Activated CD8-positive, alpha-beta memory T cell treated with anti-CD3 and anti-CD28 coated beads, Interleukin-2, amount 50 U/mL, for 24 hours (primary cell): Measurements from ENCODE around the gene GPR42.
"Not testable (repeated sequence)": the region's sequence is repeated elsewhere in the genome, so short reads cannot be mapped to it uniquely, and the experiment has no call there.

Source experiments
- DNase-seq: peaks from one replicate; pipeline ENCODE4 v3.0.0-alpha.2; 2020; ENCODE audit errors: extremely low read depth

The GPR42 gene

DNA sequence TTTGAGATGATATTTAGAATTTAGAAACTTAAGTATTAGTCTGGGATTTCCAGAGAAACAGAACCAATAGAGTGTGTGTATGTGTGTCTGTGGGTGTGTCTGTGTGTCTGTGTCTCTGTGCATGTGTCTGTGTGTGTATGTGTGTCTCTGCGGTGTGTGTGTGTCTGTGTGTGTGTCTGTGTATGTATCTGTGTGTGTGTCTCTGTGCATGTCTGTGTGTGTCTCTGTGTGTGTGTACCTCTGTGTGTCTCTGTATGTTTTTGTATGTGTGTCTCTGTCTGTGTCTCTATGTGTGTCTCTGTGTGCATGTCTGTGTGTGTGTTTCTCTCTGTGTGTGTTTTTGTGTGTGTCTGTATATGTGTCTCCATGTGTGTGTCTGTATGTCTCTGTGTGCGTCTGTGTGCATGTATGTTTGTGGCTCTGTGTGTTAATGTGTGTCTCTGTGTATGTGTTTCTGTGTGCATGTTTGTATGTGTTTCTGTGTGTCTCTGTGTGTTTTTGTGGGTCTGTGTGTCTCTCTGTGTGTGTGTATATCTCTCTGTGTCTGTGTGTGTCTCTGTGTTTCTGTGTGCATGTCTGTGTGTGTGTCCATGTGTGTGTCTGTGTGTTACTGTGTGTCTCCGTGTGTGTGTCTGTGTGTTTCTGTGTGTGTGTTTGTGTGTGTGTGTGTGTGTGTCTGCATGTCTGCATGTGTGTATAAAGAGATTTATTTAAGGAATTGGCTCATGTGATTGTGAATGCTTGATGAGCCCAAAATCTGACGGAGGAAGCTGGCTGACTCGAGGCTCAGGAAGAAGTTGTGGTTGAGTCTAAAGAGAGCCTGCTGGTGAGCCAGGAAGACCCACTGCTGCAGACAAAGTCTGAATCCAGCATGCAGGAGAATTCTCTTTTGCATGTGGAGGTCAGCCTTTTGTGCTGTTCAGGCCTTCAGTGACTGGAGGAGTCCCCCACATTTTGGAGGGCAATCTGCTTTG, 22.2 kb downstream of the GPR42 start:
- no peak for DNase-seq

DNA sequence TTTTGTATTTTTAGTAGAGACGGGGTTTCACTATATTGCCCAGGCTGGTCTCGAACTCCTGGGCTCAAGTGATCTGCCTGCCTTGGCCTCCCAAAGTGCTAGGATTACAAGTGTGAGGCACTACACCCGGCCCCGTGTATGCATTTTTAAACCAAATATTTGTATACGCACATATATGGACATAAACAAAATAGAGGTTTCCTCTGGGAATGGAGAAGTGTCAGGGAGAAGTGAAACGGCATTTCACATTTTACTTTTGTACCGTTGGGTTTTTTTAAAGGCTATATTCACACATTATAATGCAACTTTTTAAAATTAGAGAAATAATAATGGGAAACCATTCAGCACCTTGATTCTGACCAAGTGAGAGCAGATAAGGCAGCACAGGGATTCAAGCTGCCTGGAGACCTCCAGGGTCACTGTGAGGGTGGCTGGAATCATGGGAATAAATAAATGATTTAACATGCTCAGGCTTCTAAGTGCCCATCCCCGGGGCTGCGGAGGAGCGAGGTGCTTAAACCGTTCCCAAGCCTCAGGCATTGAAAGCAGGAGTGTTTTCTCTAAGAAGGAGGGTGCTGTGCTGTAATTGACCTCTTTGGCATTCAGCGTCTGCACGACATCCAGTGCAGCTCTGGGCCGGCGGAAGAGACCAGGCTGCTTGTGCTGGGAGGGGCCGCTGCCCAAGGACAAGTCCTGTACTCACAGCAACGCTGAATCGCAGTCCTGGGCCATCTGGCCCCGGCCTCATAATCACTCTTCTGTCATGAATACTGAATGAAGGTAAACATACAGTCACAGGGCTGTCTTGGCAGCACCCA, 24.7 kb downstream of the GPR42 start:
- no peak for DNase-seq

DNA sequence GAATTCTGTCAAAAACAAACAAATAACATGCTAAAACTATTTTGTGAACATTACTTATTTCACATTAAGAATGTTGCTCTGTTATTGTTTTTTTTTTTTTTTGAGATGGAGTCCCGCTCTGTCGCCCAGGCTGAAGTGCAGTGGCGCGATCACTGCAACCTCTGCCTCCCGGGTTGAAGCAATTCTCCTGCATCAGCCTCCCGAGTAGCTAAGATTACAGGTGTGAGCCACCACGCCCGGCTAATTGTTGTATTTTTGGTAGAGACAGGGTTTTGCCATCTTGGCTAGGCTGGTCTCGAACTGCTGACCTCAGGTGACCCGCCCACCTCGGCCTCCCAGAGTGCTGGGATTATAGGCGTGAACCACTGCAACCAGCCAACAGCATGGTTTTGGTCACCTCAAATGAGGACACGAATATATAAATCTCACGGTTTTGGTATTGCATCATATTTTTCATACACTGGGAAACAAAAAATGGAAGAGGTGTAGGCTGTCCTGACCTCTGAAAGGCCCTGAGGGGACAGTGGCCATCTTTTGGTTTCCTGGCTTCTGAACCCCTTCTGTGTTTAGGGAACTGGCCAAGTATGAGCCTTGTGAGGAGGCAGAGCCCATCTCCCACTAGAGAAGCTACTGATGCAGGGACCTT, 25.5 kb downstream of the GPR42 start:
- no peak for DNase-seq

DNA sequence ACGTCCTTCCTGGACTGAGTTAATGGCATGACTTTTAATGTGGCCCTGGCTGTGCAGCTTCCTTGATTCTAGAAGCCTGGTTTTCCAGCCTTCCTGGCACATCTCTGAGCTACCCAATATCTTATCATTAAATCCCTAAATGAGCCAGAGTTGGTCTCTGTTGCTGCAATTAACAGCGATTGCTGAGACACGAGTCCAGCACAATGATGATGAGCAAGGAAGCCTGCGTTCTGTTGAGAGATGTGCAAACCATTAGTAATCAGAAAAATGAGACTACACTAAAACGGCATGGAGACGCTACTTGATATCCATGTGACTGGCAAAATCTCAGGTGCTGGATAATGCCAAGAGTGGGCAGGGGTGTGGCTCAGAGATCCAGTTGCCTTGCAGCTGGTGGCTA, 26.2 kb downstream of the GPR42 start:
- DNase-seq: no peak

DNA sequence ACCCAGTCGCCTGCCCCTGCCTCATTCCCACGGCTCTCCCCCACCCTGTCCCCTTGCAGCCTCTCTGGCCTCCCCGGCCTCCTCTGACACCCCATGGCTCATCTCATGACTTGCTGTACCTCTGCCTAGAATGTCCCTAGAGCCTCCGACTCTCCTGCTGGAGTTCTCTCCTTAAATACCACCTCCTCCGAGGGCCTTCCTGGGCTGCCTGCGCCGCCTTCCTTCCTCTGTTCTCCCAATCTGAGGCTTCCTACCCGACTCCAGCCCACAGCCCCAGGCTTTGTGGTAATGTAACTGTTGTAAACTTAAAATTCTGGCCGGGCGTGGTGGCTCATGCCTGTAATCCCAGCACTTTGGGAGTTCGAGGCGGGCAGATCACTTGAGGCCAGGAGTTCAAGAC, 27.7 kb downstream of the GPR42 start:
- no peak for DNase-seq

DNA sequence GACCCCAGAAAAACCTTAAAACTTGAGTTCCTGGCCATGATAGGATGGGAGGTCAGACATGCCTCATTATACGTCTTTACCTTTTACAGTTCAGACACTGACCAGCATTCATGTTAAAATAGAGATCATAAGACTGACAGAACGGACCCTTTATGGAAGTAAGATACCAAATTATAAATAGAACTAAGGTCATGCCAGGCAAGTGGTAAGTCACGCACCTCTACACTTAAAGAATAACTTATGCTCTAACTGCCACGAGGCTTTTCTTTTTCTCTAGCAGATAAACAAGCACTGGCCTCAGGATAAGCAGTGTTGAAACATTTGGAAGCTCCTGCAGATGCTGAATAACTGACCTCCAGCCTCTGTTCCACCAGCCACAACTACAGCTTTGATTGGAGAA, 28.4 kb downstream of the GPR42 start:
- DNase-seq: no peak

DNA sequence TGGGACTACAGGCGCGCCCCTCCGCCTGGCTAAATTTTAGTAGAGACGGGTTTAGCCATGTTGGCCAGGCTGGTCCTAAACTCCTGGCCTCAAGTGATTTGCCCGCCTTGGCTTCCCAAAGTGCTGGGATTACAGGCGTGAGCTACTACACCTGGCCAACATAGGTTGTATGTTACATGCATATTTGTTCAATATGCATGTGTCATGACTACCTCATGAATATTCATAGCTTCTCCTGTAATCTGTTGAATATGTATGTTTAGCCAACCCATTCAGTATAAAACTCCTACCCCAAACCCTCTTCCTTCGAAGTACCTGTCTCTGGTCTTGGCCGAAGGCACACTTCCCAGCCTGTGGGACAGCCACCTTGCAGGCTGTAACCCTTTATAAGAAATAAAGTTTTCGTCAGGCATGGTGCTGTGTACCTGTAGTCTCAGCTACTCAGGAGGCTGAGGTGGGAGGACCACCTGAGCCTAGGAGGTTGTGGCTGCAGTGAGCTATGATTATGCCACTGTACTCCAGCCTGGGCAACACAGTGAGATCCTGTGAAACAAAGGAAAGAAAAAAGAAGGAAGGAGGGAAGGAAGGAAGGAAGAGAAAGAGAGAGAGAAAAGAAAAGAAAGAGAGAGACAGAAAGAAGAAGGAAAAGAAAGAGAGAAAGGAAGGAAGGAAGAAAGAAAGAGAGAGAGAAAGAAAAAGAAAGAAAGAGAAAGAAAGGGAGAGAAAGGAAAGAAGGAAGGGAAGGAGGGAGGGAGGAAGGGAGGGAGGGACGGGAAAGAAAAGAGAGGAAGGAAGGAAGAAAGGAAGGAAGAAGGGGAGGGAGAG, 29.3 kb downstream of the GPR42 start:
- DNase-seq: no peak

DNA sequence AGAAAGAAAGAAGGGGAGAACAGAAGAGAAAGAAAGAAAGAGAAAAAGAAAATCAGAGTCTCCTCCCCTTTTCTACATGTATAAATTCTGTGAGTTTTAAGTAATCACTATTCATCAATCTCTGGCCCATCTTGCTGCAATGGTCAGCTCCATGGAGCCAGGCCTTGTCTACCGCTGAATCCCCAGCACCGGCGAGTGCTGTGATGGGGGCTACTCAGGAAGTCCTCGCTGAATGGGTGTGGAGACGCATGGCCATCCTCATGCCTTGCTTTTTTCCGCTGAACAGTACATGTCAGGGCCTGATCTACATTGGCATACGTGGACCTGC, 29.9 kb downstream of the GPR42 start:
- DNase-seq: no peak

DNA sequence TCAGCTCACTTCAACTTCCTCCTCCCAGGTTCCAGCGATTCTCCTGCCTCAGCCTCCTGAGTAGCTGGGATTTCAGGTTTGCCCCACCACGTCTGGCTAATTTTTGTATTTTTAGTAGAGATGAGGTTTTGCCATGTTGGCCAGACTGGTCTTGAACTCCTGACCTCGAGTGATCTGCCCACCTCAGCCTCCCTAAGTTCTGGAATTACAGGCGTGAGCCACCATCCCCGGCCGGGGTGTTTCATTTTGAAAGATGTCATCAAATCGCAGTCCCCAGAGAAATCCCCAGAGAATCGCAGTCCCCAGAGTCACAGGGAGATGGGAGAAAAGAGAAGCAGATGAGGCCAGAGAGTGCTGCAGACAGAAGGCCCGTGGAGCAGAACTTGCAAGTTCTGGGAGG, 30.5 kb downstream of the GPR42 start:
- DNase-seq: not testable (repeated sequence)

DNA sequence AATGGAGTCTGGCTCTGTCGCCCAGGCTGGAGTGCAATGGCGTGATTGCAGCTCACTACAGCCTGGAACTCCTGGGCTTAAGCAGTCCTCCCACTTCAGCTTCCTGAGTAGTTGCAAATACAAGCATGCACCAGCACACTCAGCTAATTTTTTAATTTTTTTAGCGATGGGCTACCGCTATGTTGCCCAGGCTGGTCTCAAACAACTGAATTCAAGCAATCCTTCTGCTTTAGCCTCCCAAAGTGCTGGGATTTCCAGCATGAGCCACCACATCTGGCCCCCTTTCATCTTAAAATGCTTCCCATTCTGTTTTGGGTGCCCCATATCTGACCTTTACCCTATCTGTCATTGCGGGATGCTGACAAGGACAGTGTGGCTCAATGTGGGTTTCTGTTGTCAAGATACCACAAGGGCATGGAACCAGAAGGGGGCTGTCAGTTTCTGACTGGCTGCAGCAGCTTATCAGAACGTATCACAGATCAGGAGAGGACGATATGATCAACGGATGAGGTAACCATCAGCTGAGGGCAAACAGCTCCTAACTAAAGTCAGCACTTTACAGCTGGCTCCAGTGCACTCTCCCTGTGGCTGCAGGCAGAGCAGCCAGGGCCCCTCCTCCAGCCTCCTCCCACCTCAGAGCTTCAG, 32.4 kb downstream of the GPR42 start:
- DNase-seq: no peak

DNA sequence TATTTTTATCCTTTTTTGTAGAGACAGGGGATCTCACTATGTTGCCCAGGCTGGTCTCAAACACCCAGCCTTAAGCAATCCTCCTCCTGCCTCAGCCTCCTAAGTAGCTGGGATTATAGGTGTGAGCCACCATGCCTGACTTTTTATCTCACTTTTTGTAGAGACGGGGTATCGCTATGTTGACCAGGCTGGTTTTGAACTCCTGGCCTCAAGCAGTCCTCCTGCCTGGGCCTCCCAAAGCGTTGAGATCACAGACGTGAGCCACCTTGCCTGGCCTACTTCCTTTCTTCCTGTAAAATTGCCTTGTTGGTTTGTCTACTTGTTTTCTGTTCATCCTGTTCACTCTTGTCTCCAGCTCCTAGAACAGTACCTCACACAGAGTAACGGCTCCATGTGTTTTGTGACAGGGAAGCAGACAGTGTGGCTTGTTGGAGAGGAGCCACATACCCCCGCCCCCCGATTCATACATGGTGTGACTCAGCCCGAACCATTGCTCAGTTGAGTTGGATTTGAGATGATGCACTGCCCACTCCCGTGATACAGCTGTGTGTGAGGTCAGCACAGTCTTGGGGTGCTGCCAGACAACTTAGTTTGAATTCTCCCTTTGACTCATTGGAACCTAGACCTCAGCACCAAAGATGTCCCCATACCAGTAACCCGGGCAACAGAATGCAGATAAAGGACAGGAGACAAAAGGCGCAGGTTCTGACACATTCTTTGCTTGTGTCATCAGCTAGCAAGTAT, 34.2 kb downstream of the GPR42 start:
- peak; percentile 43 for DNase-seq

DNA sequence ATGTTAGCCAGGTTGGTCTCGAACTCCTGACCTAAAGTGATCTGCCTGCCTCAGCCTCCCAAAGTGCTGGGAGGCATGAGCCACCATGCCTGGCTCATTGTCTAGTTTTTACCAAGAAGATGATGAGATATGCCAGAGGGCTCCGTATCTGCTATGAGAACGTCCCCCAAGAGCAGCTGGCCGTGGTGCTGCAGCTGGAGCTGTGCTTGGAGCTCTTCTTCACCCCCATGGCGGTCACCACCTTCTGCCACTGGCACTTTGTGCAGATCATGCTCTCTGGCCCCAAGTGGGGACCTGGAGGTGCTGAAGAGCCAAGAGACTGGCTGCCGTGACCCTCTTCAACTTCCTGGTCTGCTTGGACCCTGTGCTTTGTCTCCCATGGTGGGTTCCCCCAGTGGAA, 36.8 kb downstream of the GPR42 start:
- DNase-seq: no peak

DNA sequence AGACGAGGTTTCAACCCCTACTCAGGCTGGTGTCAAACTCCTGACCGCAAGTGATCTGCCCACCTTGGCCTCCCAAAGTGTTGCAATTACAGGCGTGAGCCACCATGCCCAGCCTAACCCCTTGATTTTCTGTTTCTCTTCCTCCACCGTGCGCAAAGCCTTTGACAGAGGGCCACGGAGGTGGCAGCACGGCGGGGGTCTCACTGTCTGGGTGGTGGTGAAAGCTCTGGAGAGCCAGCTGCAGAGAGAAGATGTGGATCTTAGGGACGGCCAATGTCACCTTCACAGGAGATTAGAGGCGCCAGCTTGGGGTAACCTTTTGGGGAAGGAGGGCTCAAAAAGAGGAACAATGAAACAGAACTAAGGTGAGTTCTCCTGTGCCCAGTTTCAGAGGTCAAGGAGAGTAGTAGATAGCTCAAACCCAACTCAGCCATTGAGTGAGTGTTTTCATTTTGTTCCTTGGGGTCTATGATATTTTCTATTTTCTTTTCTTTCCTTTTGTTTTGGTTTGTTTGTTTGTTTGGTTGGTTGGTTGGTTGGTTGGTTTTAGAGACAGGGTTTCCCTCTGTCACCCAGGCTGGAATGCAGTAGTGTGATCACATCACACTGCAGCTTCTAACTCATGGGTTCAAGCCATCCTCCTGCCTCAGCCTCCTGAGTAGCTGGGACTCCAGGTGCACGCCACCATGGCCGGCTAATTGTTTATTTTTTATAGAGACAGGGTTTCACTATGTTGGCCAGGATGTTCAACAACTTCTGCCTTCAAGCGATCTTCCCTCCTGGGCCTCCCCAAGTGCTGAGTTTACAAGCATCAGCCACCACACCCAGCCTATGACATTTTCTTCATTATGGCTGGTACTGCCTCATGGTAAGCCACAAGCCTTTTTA, 37.7 kb downstream of the GPR42 start:
- DNase-seq: no peak

DNA sequence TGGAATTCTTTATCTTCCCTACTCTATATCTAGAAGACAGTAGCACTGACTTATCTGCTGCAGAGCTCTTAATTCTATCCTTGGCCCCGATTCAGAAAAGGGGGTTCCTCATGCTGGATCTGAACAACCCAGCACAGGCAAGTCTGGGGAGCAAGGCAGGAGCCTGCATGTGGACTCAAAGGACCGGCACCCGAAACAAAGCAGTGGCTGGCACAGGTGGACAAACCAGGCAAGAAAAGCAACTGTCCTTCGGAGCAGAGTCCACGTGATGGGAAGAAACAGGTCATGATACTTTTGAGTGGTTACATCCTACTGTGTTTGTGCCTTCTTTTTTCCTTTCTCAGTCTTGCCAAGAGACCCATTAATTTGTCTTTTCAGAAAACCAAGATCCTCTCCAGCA, 38.3 kb downstream of the GPR42 start:
- no peak for DNase-seq

DNA sequence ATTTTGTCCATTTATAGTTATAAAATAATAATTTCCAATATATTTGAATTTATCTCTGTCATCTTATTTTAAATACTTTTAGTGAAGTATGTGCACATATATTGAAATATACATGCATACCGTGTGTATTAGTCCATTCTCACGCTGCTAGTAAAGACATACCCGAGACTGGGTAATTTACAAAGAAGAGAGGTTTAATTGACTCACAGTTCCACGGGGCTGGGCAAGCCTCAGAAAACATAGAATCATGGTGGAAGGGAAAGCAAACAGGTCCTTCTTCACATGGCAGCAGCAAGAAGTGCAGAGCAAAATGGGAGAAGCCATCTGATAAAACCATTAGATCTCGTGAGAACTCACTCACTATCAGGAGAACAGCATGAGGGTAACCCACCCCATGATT, 39.6 kb downstream of the GPR42 start:
- no peak for DNase-seq

DNA sequence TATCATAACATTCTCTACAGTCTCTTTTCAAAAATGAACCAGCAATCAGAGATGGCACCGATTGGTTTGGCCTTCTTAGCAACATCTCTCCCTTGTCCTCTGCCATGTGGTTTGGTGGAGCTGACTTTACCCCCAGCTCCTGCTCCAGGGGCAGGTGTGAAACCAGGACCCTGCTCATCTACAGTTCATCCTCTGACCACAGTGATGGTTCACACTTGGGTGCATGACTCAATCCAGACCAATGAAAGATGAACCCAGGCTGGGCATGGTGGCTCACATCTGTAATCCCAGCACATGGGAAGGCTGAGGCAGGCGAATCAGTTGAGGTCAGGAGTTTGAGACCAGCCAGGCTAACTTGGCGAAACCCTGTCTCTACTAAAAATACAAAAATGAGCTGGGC, 43.6 kb downstream of the GPR42 start:
- DNase-seq: no peak

DNA sequence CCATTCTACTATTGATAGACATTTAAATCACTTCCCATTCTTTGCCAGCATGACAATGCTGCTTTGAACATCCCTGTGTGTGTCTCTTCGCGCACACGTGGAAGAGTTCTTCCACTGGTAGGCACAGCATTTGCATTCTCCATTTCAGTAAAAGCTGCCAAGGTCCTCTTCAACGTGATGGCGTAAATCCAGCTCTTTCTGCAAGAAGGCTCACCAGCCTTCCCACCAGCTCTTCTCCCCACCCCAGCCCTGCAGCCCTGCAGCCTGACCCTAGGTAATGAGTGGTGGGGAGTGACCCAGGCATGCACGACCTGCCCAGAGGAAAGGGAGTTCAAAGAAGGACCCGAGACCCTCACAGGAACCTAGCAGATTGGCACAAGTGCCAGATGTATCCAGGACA, 45.5 kb downstream of the GPR42 start:
- DNase-seq: no peak

DNA sequence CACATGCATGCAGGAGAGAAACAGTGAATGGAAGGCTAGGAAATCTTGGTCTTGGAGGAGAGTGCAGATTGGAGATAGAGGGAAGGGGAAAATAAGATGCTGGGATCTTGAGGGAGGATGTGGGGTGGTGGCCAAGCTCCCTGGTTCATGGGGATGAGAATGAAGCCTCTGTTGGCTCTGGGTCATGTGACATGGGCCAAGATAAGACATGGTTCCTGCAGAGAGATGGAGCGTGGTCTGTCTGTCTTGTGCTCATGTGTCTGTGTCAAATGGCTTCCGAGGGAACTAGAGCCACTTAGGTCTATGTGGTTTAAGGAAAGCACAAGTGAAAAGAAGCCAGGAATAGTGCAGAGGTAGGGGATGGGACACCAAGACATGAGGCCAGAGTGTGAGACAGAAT, 46.4 kb downstream of the GPR42 start:
- no peak for DNase-seq

DNA sequence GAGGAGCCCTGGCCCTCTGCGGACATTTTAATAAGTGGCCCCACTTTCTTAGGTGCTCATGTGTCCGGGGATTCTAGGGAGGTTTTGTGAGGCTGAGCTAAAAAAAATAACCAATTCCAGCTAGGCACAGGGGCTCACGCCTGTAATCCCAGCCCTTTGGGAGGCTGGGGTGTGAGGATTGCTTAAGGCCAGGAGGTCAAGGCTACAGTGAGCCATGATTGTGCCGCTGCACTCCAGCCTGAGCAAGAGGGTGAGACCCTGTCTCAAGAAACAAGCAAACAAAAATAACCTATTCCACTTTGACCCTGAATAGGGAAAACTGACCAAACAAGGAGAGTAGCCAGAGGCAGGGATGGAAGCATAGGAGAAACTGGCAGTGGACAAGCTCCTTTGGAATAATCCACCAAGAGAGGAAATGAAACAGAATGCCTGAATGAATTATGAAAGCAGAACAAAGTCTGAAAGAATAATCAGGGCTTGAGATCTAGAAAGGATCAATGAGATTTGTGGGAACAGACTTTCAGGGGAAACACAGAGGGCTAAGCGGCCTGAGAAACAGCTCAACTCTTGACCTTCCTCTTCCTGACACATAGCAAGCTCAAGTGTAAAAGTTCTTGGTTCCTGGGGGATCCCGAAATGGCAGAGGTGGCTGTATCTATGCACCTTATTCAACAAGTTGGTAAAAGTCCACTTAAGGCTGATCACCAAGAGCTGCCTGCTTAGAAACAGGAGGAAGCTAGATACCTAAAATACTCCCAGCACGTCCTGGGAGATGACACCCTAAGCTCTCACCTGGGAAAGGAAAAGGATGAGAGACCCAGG, 47.1 kb downstream of the GPR42 start:
- no peak for DNase-seq
